ENCODE data around the gene DICER1. TPM values are rescaled to one million over a fixed set of nuclear protein-coding genes. Genes with fewer than 3 reads are reported as not detected.

Gene DICER1
- total and polyA plus RNA-seq, 2 donors (not counting 1 experiment from before 2014, with no cell fraction given) = 15.4 to 90.4 TPM

DNA sequence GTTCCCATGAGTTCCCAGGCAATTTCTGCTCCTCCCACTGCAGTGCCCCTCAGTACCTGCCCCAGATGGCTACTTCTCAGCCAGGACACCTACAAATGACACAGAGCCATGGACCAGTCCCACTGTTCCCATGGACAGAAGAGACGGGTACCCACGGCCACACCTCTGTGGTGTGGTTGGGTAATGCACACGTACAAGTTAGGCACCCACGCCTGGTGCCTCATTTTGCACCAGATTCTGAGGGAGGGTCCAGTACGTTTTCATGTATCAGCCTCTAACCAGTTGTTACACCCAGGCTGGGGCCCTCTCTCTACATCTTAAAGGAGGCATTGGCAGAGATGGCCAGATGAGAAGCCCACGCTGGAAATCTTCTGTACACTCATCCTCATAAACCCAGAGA is 114.0 kb downstream of the DICER1 start:
- no peaks in the 10 kb centered on the region for H3K9me3 ChIP-seq (ENCODE audit: control extremely low read depth in 1 of 3, control insufficient read depth in 2 of 3, insufficient read depth in 1 of 3, low read length in 2 of 3)
- no peaks in the 10 kb centered on the region for H3K4me1 Mint-ChIP-seq
- DNase-seq (no peak), ATAC-seq (ENCODE audit: low read depth) (no peak)
- H3K27ac ChIP-seq (ENCODE audit: low read length in 2 of 2) = no peak overlapping the region
- H3K9me3 Mint-ChIP-seq (ENCODE audit: insufficient read depth) = no peaks in the 10 kb centered on the region
- no peak overlapping the region for H3K4me3 Mint-ChIP-seq
- WGBS (ENCODE audit: insufficient coverage) = 78% methylated on average over 6 of the region's 6 CpGs
- H3K27me3 Mint-ChIP-seq = peaks cover 34% of the 10 kb centered on the region
- H3K27ac Mint-ChIP-seq = no peak overlapping the region
- CTCF ChIA-PET = no interaction called here
- H3K4me3 ChIP-seq (ENCODE audit: control extremely low read depth in 1 of 5, extremely low read depth in 1 of 5, insufficient read depth in 1 of 5, low read depth in 2 of 5, low read length in 4 of 5) = no peak overlapping the region
- intact Hi-C loops (cut with micrococcal nuclease) = no loop called here
- POLR2A ChIA-PET = no interaction called here
- no peaks in the 10 kb centered on the region for H3K36me3 ChIP-seq (replicated peaks in 1 of 2; ENCODE audit: control extremely low read depth in 1 of 2, control insufficient read depth in 1 of 2, extremely low read depth in 1 of 2, insufficient read depth in 2 of 2, low read length in 1 of 2)
- H3K4me1 ChIP-seq (ENCODE audit: control insufficient read depth in 2 of 2, insufficient read depth in 2 of 2, low read length in 2 of 2) = no peaks in the 10 kb centered on the region
- H2AFZ ChIP-seq (ENCODE audit: insufficient read depth, low read depth, low read length, poor library complexity, severe bottlenecking) = no peak overlapping the region
- no peak overlapping the region for H3K9ac ChIP-seq (ENCODE audit: low read length)
- H3K4me2 ChIP-seq (replicated peaks; ENCODE audit: low read depth, low read length, poor library complexity, severe bottlenecking) = no peak overlapping the region
- peaks cover 0 to 3% (median 0%) of the 10 kb centered on the region in 4 experiments for H3K27me3 ChIP-seq (replicated peaks in 1 of 4; ENCODE audit: control extremely low read depth in 1 of 4, control insufficient read depth in 3 of 4, insufficient read depth in 4 of 4, low read length in 3 of 4)
- H3K79me2 ChIP-seq (ENCODE audit: control insufficient read depth, insufficient read depth, low read length) = no peaks in the 10 kb centered on the region
- no peaks in the 10 kb centered on the region for H4K20me1 ChIP-seq (ENCODE audit: control insufficient read depth, insufficient read depth, low read length, poor library complexity, severe bottlenecking)
- TF ChIP-seq, protein P1, sequence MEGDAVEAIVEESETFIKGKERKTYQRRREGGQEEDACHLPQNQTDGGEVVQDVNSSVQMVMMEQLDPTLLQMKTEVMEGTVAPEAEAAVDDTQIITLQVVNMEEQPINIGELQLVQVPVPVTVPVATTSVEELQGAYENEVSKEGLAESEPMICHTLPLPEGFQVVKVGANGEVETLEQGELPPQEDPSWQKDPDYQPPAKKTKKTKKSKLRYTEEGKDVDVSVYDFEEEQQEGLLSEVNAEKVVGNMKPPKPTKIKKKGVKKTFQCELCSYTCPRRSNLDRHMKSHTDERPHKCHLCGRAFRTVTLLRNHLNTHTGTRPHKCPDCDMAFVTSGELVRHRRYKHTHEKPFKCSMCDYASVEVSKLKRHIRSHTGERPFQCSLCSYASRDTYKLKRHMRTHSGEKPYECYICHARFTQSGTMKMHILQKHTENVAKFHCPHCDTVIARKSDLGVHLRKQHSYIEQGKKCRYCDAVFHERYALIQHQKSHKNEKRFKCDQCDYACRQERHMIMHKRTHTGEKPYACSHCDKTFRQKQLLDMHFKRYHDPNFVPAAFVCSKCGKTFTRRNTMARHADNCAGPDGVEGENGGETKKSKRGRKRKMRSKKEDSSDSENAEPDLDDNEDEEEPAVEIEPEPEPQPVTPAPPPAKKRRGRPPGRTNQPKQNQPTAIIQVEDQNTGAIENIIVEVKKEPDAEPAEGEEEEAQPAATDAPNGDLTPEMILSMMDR (IDR thresholded peaks at IDR 0.05) = no peak
- no peak for TF ChIP-seq EZH2 (IDR thresholded peaks at IDR 0.05; ENCODE audit: borderline replicate concordance, insufficient read depth, low read depth, low read length, poor library complexity, severe bottlenecking)

DNA sequence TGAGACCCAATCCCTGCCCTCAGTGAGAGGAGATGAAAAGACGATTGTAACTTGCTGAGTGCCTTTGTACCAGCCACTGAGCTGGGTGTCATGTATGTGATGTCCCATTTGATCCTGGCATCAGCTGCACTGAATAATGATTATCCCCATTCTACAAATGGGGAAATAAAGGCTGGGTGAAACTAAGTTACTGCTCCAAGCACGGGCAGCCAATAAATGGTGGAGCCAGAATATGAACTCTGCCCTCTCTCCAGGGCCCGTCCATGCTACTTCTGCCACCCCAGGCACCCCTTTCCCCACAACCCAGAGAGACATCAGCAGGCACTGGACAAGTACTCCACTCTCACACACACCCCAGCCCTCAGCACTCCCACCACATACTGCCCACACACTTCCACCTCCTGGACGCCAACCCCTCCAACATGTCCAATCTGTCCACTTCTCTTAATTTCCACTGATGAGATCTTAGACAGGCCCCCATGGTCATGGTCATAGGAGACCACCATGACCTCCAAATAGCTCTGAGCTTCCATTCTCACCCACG is 115.8 kb downstream of the DICER1 start:
- H3K27me3 Mint-ChIP-seq = peaks cover 38% of the 10 kb centered on the region
- no peak for TF ChIP-seq EZH2 (IDR thresholded peaks at IDR 0.05; ENCODE audit: borderline replicate concordance, insufficient read depth, low read depth, low read length, poor library complexity, severe bottlenecking)

More for the DNA sequence above, 115.8 kb downstream of the DICER1 start:
- Histone ChIP-seq H3K9me3 (ENCODE audit: control extremely low read depth in 1 of 3, control insufficient read depth in 2 of 3, insufficient read depth in 1 of 3, low read length in 2 of 3) (no peaks in the 10 kb centered on the region), H3K4me3 (ENCODE audit: control extremely low read depth in 1 of 5, extremely low read depth in 1 of 5, insufficient read depth in 1 of 5, low read depth in 2 of 5, low read length in 4 of 5) (no peak overlapping the region), H3K79me2 (ENCODE audit: control insufficient read depth, insufficient read depth, low read length) (no peaks in the 10 kb centered on the region), H3K27ac (ENCODE audit: low read length in 2 of 2) (no peak overlapping the region), H2AFZ (ENCODE audit: insufficient read depth, low read depth, low read length, poor library complexity, severe bottlenecking) (no peak overlapping the region), H3K9ac (ENCODE audit: low read length) (no peak overlapping the region), H3K36me3 (replicated peaks in 1 of 2; ENCODE audit: control extremely low read depth in 1 of 2, control insufficient read depth in 1 of 2, extremely low read depth in 1 of 2, insufficient read depth in 2 of 2, low read length in 1 of 2) (no peaks in the 10 kb centered on the region), H4K20me1 (ENCODE audit: control insufficient read depth, insufficient read depth, low read length, poor library complexity, severe bottlenecking) (no peaks in the 10 kb centered on the region), H3K4me1 (ENCODE audit: control insufficient read depth in 2 of 2, insufficient read depth in 2 of 2, low read length in 2 of 2) (no peaks in the 10 kb centered on the region), H3K27me3 (replicated peaks in 1 of 4; ENCODE audit: control extremely low read depth in 1 of 4, control insufficient read depth in 3 of 4, insufficient read depth in 4 of 4, low read length in 3 of 4) (peaks cover 0 to 3% (median 0%) of the 10 kb centered on the region in 4 experiments), H3K4me2 (replicated peaks; ENCODE audit: low read depth, low read length, poor library complexity, severe bottlenecking) (no peak overlapping the region)
- Mint-ChIP-seq H3K9me3 (ENCODE audit: insufficient read depth) (no peaks in the 10 kb centered on the region), H3K4me3 (no peak overlapping the region), H3K4me1 (no peaks in the 10 kb centered on the region), H3K27ac (no peak overlapping the region)
- ChIA-PET CTCF (no interaction called here), POLR2A (no interaction called here)
- no peak for ATAC-seq (ENCODE audit: low read depth)
- intact Hi-C loops (cut with micrococcal nuclease) = no loop called here
- DNase-seq = no peak
- WGBS (ENCODE audit: insufficient coverage) = 89% methylated on average over 5 of the region's 5 CpGs

Measured in B cell (primary cell).